ACC112 (cell line): ENCODE results near the gene SOCS1.

Experiments used
- H2AFZ ChIP-seq: fragments of 200-600 bp; sonication (generic); one replicate; pipeline ENCODE4 v1.6.0; 2017; ENCODE audit warnings: antibody characterized with exemption, low read length; ENCODE audit not compliant: unreplicated experiment
- H3K27ac ChIP-seq: fragments of 200-600 bp; sonication (generic); 2 replicates; pipeline ENCODE4 v1.5.1; 2014; ENCODE audit warnings: low read depth, mild to moderate bottlenecking, antibody characterized with exemption, low read length, moderate library complexity
- H3K27me3 ChIP-seq: fragments of 200-600 bp; sonication (generic); 2 replicates; pipeline ENCODE4 v1.6.1; 2014; ENCODE audit warnings: mild to moderate bottlenecking, antibody characterized with exemption, low read length, moderate library complexity, mixed read lengths; ENCODE audit not compliant: insufficient read depth
- H3K36me3 ChIP-seq: fragments of 200-600 bp; sonication (generic); 2 replicates; pipeline ENCODE4 v1.6.1; 2016; ENCODE audit warnings: mild to moderate bottlenecking, antibody characterized with exemption, low read length, moderate library complexity, mixed read lengths; ENCODE audit not compliant: insufficient read depth
- H3K4me1 ChIP-seq: fragments of 200-600 bp; sonication (generic); one replicate; pipeline ENCODE4 v1.6.1; 2016; ENCODE audit warnings: low read length, mixed read lengths; ENCODE audit not compliant: insufficient read depth, unreplicated experiment, control insufficient read depth
- H3K4me3 ChIP-seq: fragments of 200-600 bp; sonication (generic); 2 replicates; pipeline ENCODE4 v1.5.1; 2014; ENCODE audit warnings: mild to moderate bottlenecking, low read depth, low read length
- H3K79me2 ChIP-seq: fragments of 200-600 bp; sonication (generic); one replicate; pipeline ENCODE4 v1.6.0; 2016; ENCODE audit warnings: low read length; ENCODE audit not compliant: control insufficient read depth, unreplicated experiment, insufficient read depth

Gene SOCS1

DNA sequence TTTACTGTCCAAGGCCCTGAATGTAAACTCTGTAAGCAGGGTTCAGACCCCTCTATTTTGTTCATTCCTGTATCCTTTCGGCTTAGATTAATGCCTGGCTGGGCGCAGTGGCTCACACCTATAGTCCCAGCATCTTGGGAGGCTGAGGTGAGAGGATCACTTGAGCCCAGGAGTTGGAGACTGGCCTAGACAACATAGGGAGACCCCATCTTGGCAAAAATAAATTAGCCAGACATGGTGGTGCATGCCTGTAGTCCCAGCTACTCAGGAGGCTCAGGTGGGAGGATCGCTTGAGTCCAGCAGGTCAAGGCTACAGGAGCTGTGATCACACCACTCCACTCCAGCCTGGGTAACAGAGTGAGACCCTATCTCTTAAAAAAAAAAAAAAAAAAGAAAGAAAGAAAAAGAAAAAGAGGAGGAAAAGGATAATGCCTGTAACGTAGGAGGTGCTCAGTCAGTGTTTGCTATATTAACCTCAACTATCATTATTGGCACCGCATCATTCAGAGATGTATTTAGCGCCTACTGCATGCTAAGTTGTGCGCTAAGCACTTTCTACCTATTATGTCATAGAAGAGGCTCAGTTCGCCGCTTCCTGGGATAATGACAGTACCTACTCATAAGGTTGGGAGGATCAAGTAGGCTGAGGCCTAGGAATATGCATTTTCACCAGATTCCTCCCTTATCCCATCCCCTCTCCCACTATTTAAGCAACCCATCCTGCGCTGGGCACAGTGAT, 5.0 kb downstream of the SOCS1 start:
- peaks cover 6% of the 10 kb centered on the region for H3K79me2 ChIP-seq
- no peak overlapping the region for H3K4me3 ChIP-seq
- H3K4me1 ChIP-seq: peaks cover 15% of the 10 kb centered on the region
- H2AFZ ChIP-seq: no peak overlapping the region
- no peaks in the 10 kb centered on the region for H3K36me3 ChIP-seq
- H3K27me3 ChIP-seq: no peaks in the 10 kb centered on the region
- no peak overlapping the region for H3K27ac ChIP-seq

DNA sequence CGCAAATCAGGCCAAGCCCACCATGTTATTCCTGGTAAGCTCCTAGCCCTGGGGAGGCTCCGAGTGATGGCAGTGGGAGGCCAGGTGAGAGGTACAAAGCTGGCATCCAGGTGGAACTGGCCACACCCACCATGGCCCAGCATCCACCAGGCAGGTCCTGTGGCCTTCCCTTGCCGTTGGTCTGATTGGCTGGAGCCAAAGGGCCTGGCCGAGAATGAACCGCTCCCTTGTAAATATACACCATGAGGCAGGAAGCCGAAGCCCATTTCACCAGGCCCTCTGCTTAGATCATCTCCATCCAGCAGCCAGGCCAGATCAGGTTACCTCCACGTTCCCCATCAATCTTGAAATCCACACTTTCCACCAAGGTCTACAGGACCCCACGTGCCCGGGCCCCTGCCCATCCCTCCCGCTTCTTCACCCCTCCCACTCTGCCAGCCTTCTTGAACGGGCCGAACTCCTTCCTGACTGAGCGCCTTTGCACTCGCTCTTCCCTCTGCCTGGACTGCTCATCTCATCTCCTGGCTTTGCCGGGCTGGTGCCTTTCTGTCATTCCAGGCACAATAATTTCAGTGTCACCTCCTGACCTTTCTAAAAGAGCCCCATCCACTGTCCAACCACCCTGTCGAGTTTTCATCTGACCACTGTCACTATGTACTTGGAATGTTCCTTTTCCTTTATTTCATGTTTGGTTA, 5.8 kb downstream of the SOCS1 start:
- no peak overlapping the region for H3K27ac ChIP-seq
- no peak overlapping the region for H2AFZ ChIP-seq
- H3K4me1 ChIP-seq: peaks cover 15% of the 10 kb centered on the region
- no peaks in the 10 kb centered on the region for H3K36me3 ChIP-seq
- peaks cover 6% of the 10 kb centered on the region for H3K79me2 ChIP-seq
- H3K4me3 ChIP-seq: no peak overlapping the region
- no peaks in the 10 kb centered on the region for H3K27me3 ChIP-seq

DNA sequence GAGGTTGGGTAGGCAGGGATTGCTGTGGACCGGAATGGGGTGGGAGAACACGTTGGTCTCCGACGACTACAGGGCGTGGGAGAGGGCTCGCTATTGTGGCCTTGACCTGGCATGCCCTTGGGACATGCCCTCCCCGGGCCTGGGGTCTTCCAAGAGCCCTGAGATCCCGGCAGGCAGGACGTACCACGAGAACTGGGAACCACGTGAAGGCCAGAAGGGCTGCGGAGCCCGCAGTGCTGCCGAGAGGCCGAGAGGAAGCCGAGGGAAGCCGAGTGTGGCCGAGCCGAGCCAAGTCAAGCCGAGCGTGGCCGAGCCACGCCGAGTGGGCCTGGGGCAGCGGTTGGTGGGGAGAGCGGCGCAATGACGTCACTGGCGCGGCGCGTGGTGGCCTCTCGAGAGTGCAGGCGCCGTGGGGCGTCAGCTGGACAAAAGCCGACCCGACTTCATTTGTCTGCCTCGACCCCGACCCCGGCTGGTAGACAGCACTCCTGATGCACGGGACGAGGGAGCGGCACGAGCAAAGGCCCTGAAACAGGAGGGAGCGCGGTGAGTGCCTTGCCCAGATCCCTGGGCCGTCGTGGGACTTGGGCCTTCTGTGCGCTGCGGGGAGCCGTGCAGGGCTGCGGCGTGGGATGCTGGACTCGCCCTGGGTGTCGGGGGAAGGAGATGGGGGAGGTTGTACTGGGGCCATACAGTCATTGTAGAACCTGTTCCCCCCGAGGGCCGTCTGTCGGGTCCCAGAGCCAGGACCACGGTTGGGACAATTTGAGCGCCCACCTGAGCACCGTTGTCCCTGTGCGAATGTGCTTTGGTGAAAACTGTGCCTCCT, 6.6 kb downstream of the SOCS1 start:
- no peak overlapping the region for H3K27ac ChIP-seq
- peaks cover 1% of the 10 kb centered on the region for H3K79me2 ChIP-seq
- peaks cover 13% of the 10 kb centered on the region for H3K4me1 ChIP-seq
- H3K27me3 ChIP-seq: no peaks in the 10 kb centered on the region
- no peaks in the 10 kb centered on the region for H3K36me3 ChIP-seq
- H2AFZ ChIP-seq: no peak overlapping the region
- H3K4me3 ChIP-seq: no peak overlapping the region

DNA sequence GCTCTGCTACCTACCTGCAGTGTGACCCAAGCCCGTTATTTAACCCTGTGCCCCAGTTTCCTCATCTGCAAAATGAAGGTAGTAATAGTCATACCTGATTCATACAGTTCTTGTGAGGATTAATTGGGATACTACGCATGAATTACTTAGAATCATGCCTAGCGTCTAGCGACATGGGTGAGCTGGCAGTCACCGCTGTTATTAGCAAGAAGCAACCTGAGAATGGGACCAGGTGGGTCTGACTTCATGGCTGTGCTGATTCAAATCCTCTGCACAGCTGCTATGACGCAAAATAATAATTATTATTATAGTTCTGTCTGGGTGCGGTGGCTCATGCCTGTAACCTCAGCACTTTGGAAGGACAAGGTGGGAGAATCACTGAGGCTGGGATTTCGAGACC, 7.9 kb downstream of the SOCS1 start:
- peaks cover 2% of the 10 kb centered on the region for H3K4me1 ChIP-seq
- H3K4me3 ChIP-seq: no peak overlapping the region

DNA sequence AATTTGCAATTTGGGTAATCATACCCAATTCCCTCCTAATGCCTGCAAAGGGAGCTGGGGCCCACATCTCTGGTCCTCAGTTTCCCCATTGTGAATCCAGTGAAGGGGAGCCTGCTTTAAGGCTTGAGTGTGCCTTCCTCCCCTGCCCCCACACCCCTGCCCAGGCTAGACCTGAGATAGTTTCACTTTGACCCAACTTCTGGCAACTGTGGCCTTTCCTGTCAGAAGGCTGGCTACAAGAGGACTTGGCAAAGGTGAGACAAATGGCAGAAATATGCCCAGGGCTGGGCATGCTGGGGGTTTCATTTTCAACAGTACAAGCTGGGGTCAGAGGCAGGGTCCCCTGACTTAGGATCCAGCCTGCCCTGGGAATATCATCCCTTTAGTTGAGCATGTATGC, 10.0 kb downstream of the SOCS1 start:
- Histone ChIP-seq H3K36me3 (no peaks in the 10 kb centered on the region), H3K79me2 (no peaks in the 10 kb centered on the region), H3K27me3 (no peaks in the 10 kb centered on the region), H2AFZ (no peak overlapping the region), H3K4me1 (no peaks in the 10 kb centered on the region), H3K4me3 (no peak overlapping the region), H3K27ac (no peak overlapping the region)

More for the DNA sequence above, 7.9 kb downstream of the SOCS1 start:
- no peaks in the 10 kb centered on the region for H3K27me3 ChIP-seq
- no peak overlapping the region for H2AFZ ChIP-seq
- no peaks in the 10 kb centered on the region for H3K79me2 ChIP-seq
- H3K36me3 ChIP-seq: no peaks in the 10 kb centered on the region
- no peak overlapping the region for H3K27ac ChIP-seq

DNA sequence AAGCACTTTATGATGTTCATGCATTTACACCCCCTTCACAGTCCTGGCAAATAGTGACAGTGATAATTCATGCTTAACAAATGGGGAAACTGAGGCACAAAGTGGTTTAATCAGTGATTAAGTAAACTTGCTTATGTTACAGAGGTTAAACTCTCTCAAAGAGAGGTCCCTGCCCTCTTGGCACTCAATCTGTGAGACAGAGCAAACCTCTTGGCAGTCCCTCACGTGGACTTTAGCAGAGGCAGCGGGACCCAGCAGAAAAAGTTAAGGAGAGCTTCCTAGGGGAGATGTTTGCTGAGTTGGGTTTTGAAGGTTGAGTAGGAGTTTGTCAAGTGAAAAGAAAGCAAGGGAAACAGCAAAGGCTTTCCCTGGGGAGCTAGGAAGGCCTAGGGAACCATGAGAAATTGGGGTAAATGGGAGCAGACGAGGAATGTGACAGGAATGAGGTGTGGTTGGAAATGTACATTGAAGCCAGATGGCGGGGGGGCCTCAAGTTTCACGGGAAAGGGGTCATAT, 10.7 kb downstream of the SOCS1 start:
- Histone ChIP-seq H3K4me1 (no peaks in the 10 kb centered on the region), H2AFZ (no peak overlapping the region), H3K36me3 (no peaks in the 10 kb centered on the region), H3K27ac (no peak overlapping the region), H3K4me3 (no peak overlapping the region), H3K79me2 (no peaks in the 10 kb centered on the region), H3K27me3 (no peaks in the 10 kb centered on the region)

DNA sequence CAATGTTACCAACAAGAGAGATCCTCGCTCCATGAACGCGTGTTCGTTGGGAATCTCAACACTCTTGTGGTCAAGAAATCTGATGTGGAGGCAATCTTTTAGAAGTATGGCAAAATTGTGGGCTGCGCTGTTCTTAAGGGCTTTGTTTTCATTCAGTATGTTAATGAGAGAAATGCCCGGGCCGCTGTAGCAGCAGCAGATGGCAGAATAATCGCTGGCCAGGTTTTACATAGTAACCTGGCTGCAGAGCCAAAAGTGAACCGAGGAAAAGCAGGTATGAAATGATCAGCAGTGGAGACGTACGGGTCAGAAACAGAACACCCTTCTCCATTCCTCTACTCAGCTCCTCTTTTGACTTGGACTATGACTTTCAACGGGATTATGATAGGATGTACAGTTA, 13.3 kb downstream of the SOCS1 start:
- H3K27ac ChIP-seq: no peak overlapping the region
- H3K27me3 ChIP-seq: no peaks in the 10 kb centered on the region
- no peaks in the 10 kb centered on the region for H3K79me2 ChIP-seq
- no peaks in the 10 kb centered on the region for H3K4me1 ChIP-seq
- no peak overlapping the region for H2AFZ ChIP-seq
- H3K36me3 ChIP-seq: no peaks in the 10 kb centered on the region
- no peak overlapping the region for H3K4me3 ChIP-seq

DNA sequence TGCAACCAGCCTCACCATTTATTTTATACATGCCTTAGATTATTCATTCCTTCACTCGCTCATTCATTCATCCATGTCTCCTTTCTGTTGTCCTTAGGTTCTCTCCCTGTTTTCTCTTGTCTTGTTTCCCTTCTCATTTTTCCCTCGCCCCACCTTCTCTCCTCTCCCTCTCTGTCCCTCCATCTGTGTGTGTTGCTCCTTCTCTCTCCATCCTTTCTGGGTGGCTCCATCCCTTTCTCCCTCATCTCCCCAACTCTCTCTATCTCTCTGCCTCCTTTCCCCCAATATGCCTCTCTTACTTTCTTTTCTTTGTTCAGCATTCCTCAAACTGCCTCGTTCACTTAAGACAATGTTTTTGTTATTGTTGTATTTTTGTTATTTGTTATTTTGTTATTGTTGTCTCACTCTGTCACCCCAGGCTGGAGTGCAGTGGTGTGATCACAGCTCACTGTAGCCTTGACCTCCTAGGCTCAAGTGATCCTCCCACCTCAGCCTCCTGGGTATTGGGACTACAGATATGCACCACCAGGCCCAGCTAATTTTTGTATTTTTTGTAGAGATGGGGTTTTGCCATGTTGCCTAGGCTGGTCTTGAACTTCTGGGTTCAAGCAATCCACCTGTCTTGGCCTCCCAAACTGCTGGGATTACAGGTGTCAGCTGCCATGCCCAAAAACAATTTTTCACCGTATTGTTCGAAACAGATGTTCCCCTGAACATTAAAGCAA, 14.4 kb downstream of the SOCS1 start:
- no peak overlapping the region for H3K4me3 ChIP-seq
- no peak overlapping the region for H2AFZ ChIP-seq
- no peaks in the 10 kb centered on the region for H3K27me3 ChIP-seq
- H3K27ac ChIP-seq: no peak overlapping the region
- H3K79me2 ChIP-seq: no peaks in the 10 kb centered on the region
- no peaks in the 10 kb centered on the region for H3K4me1 ChIP-seq
- H3K36me3 ChIP-seq: no peaks in the 10 kb centered on the region

DNA sequence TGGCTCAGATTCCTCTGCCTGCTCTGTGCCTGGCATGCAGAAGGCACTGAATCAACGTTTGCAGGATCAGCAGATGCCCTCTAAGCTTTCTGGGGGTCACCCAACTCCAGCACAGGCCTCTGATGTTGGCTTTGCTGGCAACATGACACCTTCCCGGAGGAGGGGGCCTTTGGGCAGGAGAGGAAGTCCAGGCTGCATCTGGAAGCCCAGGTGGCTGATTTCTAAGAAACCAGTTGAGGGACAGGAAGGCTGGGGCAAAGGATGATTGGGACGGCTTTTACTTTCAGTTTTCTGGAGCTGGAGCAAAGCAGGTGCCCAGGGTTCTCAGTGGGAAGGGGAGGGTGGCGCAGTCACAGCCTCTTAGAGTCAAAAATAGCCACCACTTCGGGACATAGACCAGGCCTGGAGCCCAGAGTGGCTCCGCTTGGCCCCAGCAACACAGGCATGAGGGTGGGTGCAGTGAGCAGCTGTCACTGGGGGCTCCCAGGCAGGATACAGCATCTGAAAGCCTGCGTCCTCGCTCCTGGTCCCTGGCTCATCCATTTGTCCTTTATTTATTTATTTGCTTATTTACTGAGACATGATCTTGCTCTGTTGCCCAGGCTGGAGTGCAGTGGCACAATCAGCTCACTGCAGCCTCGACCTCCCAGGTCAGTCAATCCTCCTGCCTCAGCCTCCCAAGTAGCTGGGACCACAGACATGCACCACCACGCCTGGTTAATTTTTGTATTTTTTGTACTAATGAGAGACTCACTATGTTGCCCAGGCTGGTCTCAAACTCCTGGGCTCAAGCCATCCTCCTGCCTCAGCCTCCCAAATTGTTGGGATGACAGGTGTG, 15.1 kb downstream of the SOCS1 start:
- no peaks in the 10 kb centered on the region for H3K79me2 ChIP-seq

More for the DNA sequence above, 15.1 kb downstream of the SOCS1 start:
- Histone ChIP-seq H2AFZ (no peak overlapping the region), H3K27me3 (no peaks in the 10 kb centered on the region), H3K4me1 (no peaks in the 10 kb centered on the region), H3K36me3 (no peaks in the 10 kb centered on the region), H3K27ac (no peak overlapping the region), H3K4me3 (no peak overlapping the region)
